Measurements from ENCODE around the gene INF2.

DNA sequence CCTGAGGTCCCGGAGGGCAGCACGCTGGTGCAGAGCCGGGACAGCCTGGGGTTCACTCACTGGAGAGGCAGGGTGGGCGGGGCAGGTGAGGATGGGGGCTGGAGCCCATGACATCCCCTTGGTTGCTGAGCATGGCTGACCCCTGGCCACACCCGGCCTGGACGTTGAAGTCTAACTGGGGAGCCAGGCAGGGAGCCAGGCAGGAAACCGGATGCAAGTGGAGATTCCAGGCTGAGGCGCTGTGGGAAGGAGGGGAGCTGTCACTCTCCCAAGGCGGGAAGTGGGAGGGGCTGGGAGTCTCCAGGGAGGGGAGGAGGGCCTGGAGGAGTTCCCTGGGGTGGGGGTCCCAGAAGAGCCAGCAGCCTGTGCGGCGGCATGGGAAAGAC, 7.7 kb upstream of the INF2 start:
- no peak for TF ChIP-seq EZH2 (IDR thresholded peaks at IDR 0.05; ENCODE audit: low read depth)
- TF ChIP-seq, protein P1, sequence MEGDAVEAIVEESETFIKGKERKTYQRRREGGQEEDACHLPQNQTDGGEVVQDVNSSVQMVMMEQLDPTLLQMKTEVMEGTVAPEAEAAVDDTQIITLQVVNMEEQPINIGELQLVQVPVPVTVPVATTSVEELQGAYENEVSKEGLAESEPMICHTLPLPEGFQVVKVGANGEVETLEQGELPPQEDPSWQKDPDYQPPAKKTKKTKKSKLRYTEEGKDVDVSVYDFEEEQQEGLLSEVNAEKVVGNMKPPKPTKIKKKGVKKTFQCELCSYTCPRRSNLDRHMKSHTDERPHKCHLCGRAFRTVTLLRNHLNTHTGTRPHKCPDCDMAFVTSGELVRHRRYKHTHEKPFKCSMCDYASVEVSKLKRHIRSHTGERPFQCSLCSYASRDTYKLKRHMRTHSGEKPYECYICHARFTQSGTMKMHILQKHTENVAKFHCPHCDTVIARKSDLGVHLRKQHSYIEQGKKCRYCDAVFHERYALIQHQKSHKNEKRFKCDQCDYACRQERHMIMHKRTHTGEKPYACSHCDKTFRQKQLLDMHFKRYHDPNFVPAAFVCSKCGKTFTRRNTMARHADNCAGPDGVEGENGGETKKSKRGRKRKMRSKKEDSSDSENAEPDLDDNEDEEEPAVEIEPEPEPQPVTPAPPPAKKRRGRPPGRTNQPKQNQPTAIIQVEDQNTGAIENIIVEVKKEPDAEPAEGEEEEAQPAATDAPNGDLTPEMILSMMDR (conservative IDR thresholded peaks at IDR 0.05) = no peak; the same call in 1 of the 2 replicates

All from PC-9 (cell line).